ENCODE results near the gene TMEM94.
"Not testable (repeated sequence)": the region's sequence is repeated elsewhere in the genome, so short reads cannot be mapped to it uniquely, and the experiment has no call there.

Gene TMEM94

DNA sequence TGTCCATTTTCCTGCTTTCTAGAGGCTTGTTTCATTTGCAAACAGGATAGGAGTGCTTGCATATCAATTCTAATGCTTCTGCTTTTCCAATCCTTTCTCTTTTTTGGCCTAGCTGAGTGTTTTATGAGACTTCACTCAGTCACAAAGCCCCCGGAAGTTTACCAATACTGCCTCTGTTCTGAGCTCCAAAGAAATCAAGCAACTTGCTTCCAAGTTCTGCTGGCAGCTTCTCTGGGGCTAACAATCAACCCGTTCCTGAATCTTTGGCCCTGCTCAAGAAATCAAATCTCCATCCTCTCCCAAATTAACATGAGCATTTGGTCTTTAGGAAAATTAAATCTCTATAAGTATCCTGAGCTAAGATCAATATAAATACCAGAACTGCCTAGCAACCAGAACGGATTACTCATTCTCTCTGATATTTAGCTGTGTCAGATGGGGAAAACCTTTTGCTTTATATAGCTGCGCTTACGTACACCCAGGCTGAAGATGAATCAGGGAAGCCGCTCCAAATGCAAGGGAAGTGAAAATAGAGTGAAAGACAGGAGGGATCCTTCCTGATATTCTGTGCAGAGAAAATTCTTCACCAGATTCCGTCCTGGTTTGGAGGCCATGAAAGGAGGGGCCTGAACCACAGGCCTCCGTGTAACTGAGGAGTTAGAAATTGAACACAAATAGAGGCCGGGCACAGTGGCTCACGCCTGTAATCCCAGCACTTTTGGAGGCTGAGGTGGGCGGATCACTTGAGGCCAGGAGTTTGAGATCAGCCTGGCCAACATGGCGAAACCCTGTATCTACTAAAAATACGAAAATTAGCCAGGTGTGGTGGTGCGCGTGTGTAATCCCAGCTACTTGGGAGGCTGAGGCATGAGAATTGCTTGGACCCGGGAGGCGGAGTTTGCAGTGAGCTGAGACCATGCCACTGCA is 27.6 kb upstream of the TMEM94 start:
- no peak for FAIRE-seq
- peak; percentile 54; the same call in 1 of the 2 replicates for TF ChIP-seq SPI1 (IDR thresholded peaks at IDR 0.05; ENCODE audit: low read depth, low read length)
- TF ChIP-seq TAF1 (IDR thresholded peaks at IDR 0.05; ENCODE audit: low read depth, low read length): no peak
- no peak for DNase-seq (ENCODE audit: insufficient read length, low spot score)

DNA sequence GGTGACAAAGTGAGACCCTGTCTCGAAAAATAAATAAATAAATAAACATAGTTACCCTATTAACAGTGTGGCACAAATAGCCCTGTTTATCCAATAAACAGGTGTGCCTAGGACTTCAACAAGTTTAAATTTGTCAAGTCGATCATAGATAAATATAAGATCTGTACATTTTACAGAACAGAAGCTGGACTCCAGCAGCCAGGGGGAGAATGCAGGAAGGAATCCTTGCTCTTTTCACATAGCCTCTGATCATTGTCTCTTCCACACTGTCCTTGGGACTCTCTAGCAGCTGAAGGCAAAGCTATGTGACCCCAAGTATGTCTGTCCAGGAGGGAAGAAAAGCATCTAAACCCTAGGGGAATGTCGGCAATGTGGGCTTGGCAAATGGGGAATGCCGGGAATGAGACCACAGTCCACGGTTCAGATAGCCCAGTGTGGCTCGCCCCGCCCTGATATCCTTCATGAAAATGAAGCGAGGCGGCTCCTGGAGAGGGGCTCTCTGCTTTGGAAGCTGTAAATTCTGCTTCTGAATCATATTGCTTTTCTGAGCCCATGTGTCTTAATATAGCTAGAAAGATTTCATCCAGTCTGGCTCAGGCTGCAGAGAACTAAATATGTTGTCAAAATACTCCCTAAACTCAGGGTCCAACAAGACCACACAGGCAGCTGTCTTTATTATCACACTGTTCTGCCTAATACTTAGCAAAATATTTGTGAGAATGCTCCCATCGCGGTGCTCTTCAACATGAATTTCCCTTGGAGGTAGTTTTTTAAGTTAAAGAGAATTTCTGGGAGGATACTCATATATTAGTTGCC is 26.1 kb upstream of the TMEM94 start:
- DNase-seq (ENCODE audit: insufficient read length, low spot score) (no peak), FAIRE-seq (no peak)
- TF ChIP-seq PAX5 (IDR thresholded peaks at IDR 0.05; ENCODE audit: insufficient read depth, low read length, severe bottlenecking): no peak
- TF ChIP-seq POLR2AphosphoS5 (IDR thresholded peaks at IDR 0.05; ENCODE audit: low read depth, low read length): no peak
- TF ChIP-seq POU2F2 (IDR thresholded peaks at IDR 0.05; ENCODE audit: low read depth, low read length): no peak
- TF ChIP-seq SPI1 (IDR thresholded peaks at IDR 0.05; ENCODE audit: low read depth, low read length): no peak
- TF ChIP-seq TAF1 (IDR thresholded peaks at IDR 0.05; ENCODE audit: low read depth, low read length): no peak
- TF ChIP-seq POLR2A (IDR thresholded peaks at IDR 0.05; ENCODE audit: low read depth, low read length): no peak

- TF ChIP-seq SPI1 (IDR thresholded peaks at IDR 0.05; ENCODE audit: low read depth, low read length) (no peak), POU2F2 (IDR thresholded peaks at IDR 0.05; ENCODE audit: low read depth, low read length) (no peak), POLR2A (IDR thresholded peaks at IDR 0.05; ENCODE audit: low read depth, low read length) (no peak), PAX5 (IDR thresholded peaks at IDR 0.05; ENCODE audit: insufficient read depth, low read length, severe bottlenecking) (no peak), POLR2AphosphoS5 (IDR thresholded peaks at IDR 0.05; ENCODE audit: low read depth, low read length) (no peak), TAF1 (IDR thresholded peaks at IDR 0.05; ENCODE audit: low read depth, low read length) (no peak)
- DNase-seq (ENCODE audit: insufficient read length, low spot score) (no peak), FAIRE-seq (no peak)
These were observed 23.1 kb upstream of the TMEM94 start for GRCh38 chr17:75433218-75433783.

DNA sequence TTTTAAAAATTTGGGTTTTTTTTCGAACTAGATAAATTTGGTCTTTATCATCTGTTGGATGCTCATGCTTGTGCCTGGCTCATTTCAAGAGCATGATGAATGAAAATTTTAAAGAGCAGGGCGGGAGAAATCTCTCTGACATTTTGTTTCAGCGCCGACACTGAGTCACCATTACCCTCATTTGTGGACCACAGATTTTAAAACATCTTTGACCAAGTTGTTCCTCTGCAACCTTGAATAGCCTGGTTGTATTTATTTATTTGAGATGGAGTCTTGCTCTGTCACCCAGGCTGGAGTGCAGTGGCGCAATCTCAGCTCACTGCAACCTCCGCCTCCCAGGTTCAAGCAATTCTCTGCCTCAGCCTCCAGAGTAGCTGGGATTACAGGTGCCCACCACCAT is 22.0 kb upstream of the TMEM94 start:
- FAIRE-seq; DNase-seq (ENCODE audit: insufficient read length, low spot score): not testable (repeated sequence)

DNA sequence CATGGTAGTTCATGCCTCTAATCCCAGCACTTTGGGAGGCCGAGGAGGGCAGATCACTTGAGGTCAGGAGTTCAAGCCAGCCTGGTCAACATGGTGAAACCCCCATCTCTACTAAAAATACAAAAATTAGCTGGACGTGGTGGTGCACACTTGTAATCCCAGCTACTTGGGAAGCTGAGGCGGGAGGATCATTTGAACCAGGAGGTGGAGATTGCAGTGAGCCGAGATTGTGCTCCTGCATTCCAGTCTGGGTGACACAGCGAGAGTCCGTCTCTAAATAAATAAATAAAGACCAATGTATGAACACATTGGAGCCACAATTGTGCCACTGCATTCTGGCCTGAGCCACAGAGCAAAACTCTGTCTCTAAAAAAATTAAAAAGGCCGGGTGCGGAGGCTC is 19.0 kb upstream of the TMEM94 start:
- not testable (repeated sequence) for FAIRE-seq; DNase-seq (ENCODE audit: insufficient read length, low spot score)

- FAIRE-seq: no peak
- TF ChIP-seq POU2F2 (IDR thresholded peaks at IDR 0.05; ENCODE audit: low read depth, low read length) (no peak), SPI1 (IDR thresholded peaks at IDR 0.05; ENCODE audit: low read depth, low read length) (no peak), POLR2A (IDR thresholded peaks at IDR 0.05; ENCODE audit: low read depth, low read length) (no peak), PAX5 (IDR thresholded peaks at IDR 0.05; ENCODE audit: insufficient read depth, low read length, severe bottlenecking) (no peak), POLR2AphosphoS5 (IDR thresholded peaks at IDR 0.05; ENCODE audit: low read depth, low read length) (no peak), TAF1 (IDR thresholded peaks at IDR 0.05; ENCODE audit: low read depth, low read length) (no peak)
- DNase-seq (ENCODE audit: insufficient read length, low spot score): no peak
These were observed 17.1 kb upstream of the TMEM94 start for GRCh38 chr17:75439287-75439686.

- DNase-seq (ENCODE audit: insufficient read length, low spot score) (no peak), FAIRE-seq (no peak)
- TF ChIP-seq TAF1 (IDR thresholded peaks at IDR 0.05; ENCODE audit: low read depth, low read length): no peak
- TF ChIP-seq PAX5 (IDR thresholded peaks at IDR 0.05; ENCODE audit: insufficient read depth, low read length, severe bottlenecking): no peak
- no peak for TF ChIP-seq POLR2A (IDR thresholded peaks at IDR 0.05; ENCODE audit: low read depth, low read length)
- TF ChIP-seq POU2F2 (IDR thresholded peaks at IDR 0.05; ENCODE audit: low read depth, low read length): no peak
- no peak for TF ChIP-seq POLR2AphosphoS5 (IDR thresholded peaks at IDR 0.05; ENCODE audit: low read depth, low read length)
- no peak for TF ChIP-seq SPI1 (IDR thresholded peaks at IDR 0.05; ENCODE audit: low read depth, low read length)
These were observed 15.5 kb upstream of the TMEM94 start for GRCh38 chr17:75440738-75441448.

DNA sequence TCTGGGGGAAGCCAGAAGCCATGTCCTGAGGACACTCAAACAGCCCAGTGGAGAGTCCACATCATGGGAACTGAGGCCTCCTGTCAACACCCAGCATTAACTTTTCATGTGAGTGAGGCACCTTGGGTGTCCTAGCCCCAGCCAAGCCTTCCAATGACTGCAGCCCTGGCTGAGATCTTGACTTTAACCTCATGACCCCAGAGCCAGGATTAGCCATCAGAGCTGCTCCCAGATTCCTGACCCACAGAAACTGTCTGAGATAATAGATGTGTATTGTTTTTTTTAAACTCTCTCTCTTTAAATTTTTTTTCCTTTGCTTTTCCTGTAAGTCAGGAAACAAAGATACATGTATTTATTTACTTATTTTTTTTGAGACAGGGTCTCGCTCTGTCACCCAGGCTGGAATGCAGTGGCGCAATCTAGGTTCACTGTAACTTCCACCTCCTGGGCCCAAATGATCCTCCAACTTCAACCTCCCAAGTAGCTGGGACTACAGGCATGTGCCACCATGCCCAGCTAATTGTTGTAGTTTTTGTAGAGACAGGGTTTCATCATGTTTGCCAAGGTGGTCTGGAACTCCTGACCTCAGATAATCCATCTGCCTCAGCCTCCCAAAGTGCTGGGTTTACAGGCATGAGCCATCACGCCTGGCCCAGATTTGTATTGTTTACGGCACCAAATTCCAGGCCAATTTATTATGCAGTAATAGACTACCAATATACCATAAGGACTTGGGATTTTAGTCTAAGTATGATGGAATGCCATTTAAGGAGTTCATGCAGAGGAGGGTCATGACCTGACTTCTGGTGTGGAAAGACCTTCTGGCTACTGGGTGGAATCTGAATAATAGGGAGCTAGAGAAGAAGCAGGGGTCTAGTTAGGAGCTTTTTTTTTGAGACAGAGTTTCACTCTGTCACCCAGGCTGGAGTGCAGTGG is 14.0 kb upstream of the TMEM94 start:
- DNase-seq (ENCODE audit: insufficient read length, low spot score) (no peak), FAIRE-seq (no peak)
- TF ChIP-seq SPI1 (IDR thresholded peaks at IDR 0.05; ENCODE audit: low read depth, low read length) (no peak), TAF1 (IDR thresholded peaks at IDR 0.05; ENCODE audit: low read depth, low read length) (no peak)

- no peak for TF ChIP-seq PAX5 (IDR thresholded peaks at IDR 0.05; ENCODE audit: insufficient read depth, low read length, severe bottlenecking)
- no peak for TF ChIP-seq TAF1 (IDR thresholded peaks at IDR 0.05; ENCODE audit: low read depth, low read length)
- TF ChIP-seq SPI1 (IDR thresholded peaks at IDR 0.05; ENCODE audit: low read depth, low read length): no peak
- TF ChIP-seq POU2F2 (IDR thresholded peaks at IDR 0.05; ENCODE audit: low read depth, low read length): no peak
- TF ChIP-seq POLR2AphosphoS5 (IDR thresholded peaks at IDR 0.05; ENCODE audit: low read depth, low read length): no peak
- TF ChIP-seq POLR2A (IDR thresholded peaks at IDR 0.05; ENCODE audit: low read depth, low read length): no peak
- DNase-seq (ENCODE audit: insufficient read length, low spot score) (no peak), FAIRE-seq (no peak)
These were observed 11.1 kb upstream of the TMEM94 start for GRCh38 chr17:75445296-75445695.

- not testable (repeated sequence) for DNase-seq (ENCODE audit: insufficient read length, low spot score); FAIRE-seq
These were observed 10.5 kb upstream of the TMEM94 start for GRCh38 chr17:75445896-75446295.

All from GM12891 (cell line).